GM12873 (cell line): ENCODE data around the gene ANKRD35.

Experiments used
- TF ChIP-seq, protein P1 (sequence below): IDR thresholded peaks from 2 replicates; pipeline ENCODE4 v1.5.1; 2012; ENCODE audit warnings: low read depth, mild to moderate bottlenecking, moderate library complexity, low read length, control low read depth; ENCODE audit not compliant: insufficient read depth; ENCODE audit errors: missing control alignments

ANKRD35 gene

GRCh38 chr1:145918992-145919939 is 33.6 kb upstream of the ANKRD35 start:
- TF ChIP-seq, protein P1, sequence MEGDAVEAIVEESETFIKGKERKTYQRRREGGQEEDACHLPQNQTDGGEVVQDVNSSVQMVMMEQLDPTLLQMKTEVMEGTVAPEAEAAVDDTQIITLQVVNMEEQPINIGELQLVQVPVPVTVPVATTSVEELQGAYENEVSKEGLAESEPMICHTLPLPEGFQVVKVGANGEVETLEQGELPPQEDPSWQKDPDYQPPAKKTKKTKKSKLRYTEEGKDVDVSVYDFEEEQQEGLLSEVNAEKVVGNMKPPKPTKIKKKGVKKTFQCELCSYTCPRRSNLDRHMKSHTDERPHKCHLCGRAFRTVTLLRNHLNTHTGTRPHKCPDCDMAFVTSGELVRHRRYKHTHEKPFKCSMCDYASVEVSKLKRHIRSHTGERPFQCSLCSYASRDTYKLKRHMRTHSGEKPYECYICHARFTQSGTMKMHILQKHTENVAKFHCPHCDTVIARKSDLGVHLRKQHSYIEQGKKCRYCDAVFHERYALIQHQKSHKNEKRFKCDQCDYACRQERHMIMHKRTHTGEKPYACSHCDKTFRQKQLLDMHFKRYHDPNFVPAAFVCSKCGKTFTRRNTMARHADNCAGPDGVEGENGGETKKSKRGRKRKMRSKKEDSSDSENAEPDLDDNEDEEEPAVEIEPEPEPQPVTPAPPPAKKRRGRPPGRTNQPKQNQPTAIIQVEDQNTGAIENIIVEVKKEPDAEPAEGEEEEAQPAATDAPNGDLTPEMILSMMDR, result no peak

GRCh38 chr1:145918144-145918991 is 32.7 kb upstream of the ANKRD35 start, which contains the start of gene PEX11B:
Gene PEX11B (minus strand): TSS chr1:145918717. CDS start chr1:145918688, 29 bp downstream.
- TF ChIP-seq, protein P1, result no peak

DNA sequence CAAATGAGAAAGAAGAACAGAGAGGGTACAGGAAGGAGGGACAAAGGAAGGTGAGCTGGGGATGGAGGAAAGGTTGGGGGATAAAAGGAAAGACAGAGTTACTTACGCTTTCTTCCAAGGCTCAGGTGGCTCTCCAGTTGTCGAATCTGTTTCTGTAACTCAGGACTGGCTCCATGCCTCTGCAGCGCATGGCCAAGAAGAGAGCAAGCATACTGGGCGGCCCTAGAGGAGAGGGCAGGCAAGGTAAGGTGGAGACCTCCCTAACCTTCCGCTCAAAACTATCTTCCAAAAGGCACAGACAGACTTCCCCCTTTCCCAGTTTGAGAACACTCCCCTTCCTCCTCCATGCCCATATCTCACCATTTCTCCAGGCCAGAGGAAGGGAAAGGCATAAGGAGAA is 31.9 kb upstream of the ANKRD35 start:
- TF ChIP-seq, protein P1, result no peak

DNA sequence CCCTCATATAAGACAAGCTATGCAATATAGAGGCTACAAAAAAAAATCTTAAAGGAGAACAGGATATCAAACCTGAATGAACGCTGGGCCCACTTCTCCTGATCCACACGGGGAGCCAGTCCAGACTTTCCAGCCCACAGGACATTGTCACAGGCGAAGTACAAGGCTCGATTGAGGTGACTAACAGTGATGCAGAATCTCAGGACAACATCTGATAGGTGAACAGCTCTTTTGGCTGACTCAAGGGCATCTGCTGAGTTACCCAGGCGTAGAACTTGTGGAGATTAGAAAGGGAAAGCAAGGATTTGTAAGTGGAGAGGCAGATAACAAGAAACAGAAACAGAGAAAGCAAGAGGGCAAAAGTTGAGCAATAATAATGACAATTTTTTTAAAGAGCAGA is 31.1 kb upstream of the ANKRD35 start:
- TF ChIP-seq, protein P1, result no peak

DNA sequence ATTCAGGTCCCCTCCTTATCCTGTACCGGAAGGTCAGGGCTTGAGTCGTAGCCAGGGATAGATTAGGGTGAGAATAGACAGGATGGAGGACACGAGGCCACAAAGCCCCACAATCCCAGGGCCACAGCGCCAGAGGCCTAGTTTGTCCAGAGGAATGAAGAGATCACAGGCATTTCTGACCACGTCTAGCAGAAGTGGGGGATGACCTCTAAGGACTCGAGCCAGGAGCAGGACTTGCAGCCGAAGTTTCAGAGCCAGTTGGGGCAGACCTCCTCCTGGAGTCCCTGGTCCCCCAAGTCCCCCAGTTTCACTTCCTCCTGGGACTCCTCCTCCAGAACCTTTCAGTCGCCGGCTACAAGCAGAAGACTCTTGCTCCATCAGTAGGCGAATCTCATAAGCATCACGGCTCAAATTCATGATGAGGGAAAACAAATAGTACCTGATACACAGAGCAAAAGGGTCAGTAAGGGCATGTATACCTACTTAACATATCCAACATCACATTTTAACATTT is 26.5 kb upstream of the ANKRD35 start:
- TF ChIP-seq, protein P1, result no peak

DNA sequence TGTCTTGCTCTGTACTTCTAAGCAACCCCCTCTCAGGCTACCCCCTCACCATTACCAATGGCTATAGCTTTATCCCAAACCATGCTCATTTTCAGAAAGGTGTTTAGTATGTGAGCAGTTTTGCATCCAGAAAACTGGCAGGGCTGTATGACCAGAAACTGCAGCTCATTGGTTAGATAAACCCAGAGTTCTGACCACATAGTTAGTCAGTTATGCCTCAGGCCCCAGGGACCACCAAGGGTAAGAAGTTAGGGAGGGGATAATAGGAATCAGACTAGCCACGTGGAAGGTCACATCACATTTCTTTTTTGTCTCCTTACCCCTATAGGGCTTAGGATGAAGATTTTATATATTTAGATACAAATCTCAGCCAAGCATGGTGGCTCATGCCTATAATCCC is 23.0 kb upstream of the ANKRD35 start:
- TF ChIP-seq, protein P1, result no peak

DNA sequence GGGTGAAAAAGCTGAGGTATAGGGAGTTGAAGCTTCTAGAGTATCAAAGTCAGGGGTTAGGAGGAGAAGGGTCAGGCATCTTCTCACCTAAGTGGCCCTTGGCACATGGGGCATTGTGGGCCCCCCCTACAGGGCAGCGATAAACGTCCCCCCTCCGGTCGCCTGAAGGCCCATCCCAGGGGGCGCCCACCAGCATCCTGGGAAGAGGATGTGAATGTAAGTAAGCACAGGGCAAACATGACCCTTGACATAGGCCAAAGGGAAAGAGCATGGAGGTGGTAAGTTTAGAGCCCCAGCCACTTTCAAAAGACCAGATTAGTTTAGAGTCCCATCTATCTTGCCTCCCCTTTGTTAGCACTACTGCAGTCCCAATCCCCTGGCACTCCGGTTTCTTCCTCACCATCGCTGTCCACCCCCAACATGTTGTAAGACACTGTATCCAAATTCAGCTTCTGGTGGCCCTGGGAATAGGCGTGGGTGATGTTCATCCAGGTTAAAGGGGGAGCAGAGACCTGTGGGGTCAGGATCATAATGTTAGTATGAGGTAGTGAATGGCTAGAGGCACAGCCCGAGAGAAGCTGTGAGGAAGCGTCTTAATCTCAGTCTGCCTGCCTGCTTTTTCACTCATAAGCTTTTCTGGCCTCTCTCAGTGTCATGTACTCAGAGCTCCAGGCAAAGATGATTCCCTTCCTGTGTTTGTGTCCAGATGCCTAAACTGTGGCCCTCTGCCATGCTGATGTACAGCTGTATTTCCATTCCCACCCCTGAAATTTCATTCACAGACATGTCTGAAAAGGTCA is 21.5 kb upstream of the ANKRD35 start:
- TF ChIP-seq, protein P1, result no peak
